ENCODE data around the gene MAVS.

The MAVS gene

GRCh38 chr20:3924304-3925112 lies 77.9 kb downstream of the MAVS start:
- Histone ChIP-seq H3K36me3 (peaks cover 90% of the 10 kb centered on the region), H3K27ac (peak overlapping the region; percentile 82), H3K27me3 (no peaks in the 10 kb centered on the region), H3K9me3 (no peaks in the 10 kb centered on the region), H3K4me1 (ENCODE audit: control insufficient read depth in 1 of 2, insufficient read depth in 1 of 2, low read depth in 1 of 2, low read length in 1 of 2) (peaks cover 60 to 61% of the 10 kb centered on the region in 2 experiments), H3K4me3 (ENCODE audit: low read depth in 1 of 2, low read length in 1 of 2) (no peak overlapping the region)
- TF ChIP-seq CTCF (IDR thresholded peaks at IDR 0.05), result no peak

GRCh38 chr20:3925113-3925695 lies 78.6 kb downstream of the MAVS start:
- Histone ChIP-seq H3K27ac (peak overlapping the region; percentile 82), H3K36me3 (peaks cover 94% of the 10 kb centered on the region), H3K4me3 (ENCODE audit: low read depth in 1 of 2, low read length in 1 of 2) (no peak overlapping the region), H3K4me1 (ENCODE audit: control insufficient read depth in 1 of 2, insufficient read depth in 1 of 2, low read depth in 1 of 2, low read length in 1 of 2) (peaks cover 67 to 68% of the 10 kb centered on the region in 2 experiments), H3K27me3 (no peaks in the 10 kb centered on the region), H3K9me3 (no peaks in the 10 kb centered on the region)
- no peak for TF ChIP-seq CTCF (IDR thresholded peaks at IDR 0.05)
